GM23248 (cell line): ENCODE data around the gene FREY1. TPM values are rescaled to one million over a fixed set of nuclear protein-coding genes. Genes with fewer than 3 reads are reported as not detected.
"Not testable (repeated sequence)": the region's sequence is repeated elsewhere in the genome, so short reads cannot be mapped to it uniquely, and the experiment has no call there.

Experiments
- DNase-seq: peaks from one replicate; pipeline ENCODE4 v3.0.0-alpha.2; 2015
- H2AFZ ChIP-seq: fragments of 200-600 bp; sonication (generic); 2 replicates; pipeline ENCODE4 v1.6.1; 2016; ENCODE audit warnings: antibody characterized with exemption
- H3F3A ChIP-seq: fragments of 200-600 bp; sonication (generic); 2 replicates; pipeline ENCODE4 v1.6.1; 2016; ENCODE audit warnings: mild to moderate bottlenecking, antibody characterized with exemption, mixed run types; ENCODE audit not compliant: insufficient read depth
- H3K27ac ChIP-seq: fragments of 200-600 bp; sonication (generic); 2 replicates; pipeline ENCODE4 v1.5.1; 2016; ENCODE audit warnings: mild to moderate bottlenecking
- H3K27me3 ChIP-seq: fragments of 200-600 bp; sonication (generic); replicated peaks from 2 replicates; pipeline ENCODE4 v1.6.1; 2016; ENCODE audit warnings: mild to moderate bottlenecking; ENCODE audit not compliant: insufficient read depth
- H3K36me3 ChIP-seq: fragments of 200-600 bp; sonication (generic); 2 replicates; pipeline ENCODE4 v1.6.1; 2016; ENCODE audit warnings: low read depth, mild to moderate bottlenecking
- H3K4me1 ChIP-seq: fragments of 200-600 bp; sonication (generic); 2 replicates; pipeline ENCODE4 v1.6.1; 2016; ENCODE audit warnings: mild to moderate bottlenecking; ENCODE audit not compliant: insufficient read depth
- H3K4me2 ChIP-seq: fragments of 200-600 bp; sonication (generic); one replicate; pipeline ENCODE4 v1.6.1; 2016; ENCODE audit warnings: mild to moderate bottlenecking; ENCODE audit not compliant: unreplicated experiment
- H3K4me3 ChIP-seq: fragments of 200-600 bp; sonication (generic); 2 replicates; pipeline ENCODE4 v1.5.1; 2016; ENCODE audit warnings: mild to moderate bottlenecking
- H3K79me2 ChIP-seq: fragments of 200-600 bp; sonication (generic); 2 replicates; pipeline ENCODE4 v1.6.1; 2016; ENCODE audit warnings: mild to moderate bottlenecking; ENCODE audit not compliant: insufficient read depth
- H3K9ac ChIP-seq: fragments of 200-600 bp; sonication (generic); 2 replicates; pipeline ENCODE4 v1.6.1; 2016; ENCODE audit warnings: mild to moderate bottlenecking
- H3K9me2 ChIP-seq: fragments of 200-600 bp; sonication (generic); 2 replicates; pipeline ENCODE4 v1.6.1; 2016; ENCODE audit warnings: mixed run types, mild to moderate bottlenecking, moderate library complexity; ENCODE audit not compliant: insufficient read depth
- H3K9me3 ChIP-seq: fragments of 200-600 bp; sonication (generic); one replicate; pipeline ENCODE4 v1.6.1; 2017; ENCODE audit warnings: low read depth
- H4K20me1 ChIP-seq: fragments of 200-600 bp; sonication (generic); 2 replicates; pipeline ENCODE4 v1.6.0; 2016; ENCODE audit not compliant: insufficient read depth
- EZH2 ChIP-seq: fragments of 200-600 bp; sonication (generic); IDR thresholded peaks from 2 replicates; pipeline ENCODE4 v1.6.1; 2018; ENCODE audit warnings: antibody characterized with exemption, mild to moderate bottlenecking; ENCODE audit not compliant: insufficient read depth, poor library complexity, severe bottlenecking
- EZH2phosphoT487 ChIP-seq: fragments of 200-600 bp; sonication (generic); IDR thresholded peaks from 2 replicates; pipeline ENCODE4 v1.6.1; 2018; ENCODE audit warnings: antibody characterized with exemption, moderate library complexity, mild to moderate bottlenecking, low read depth; ENCODE audit not compliant: insufficient read depth
- WGBS, 2 experiments: methylation state at CpG; one replicate each; pipeline ENCODE4 v1.1.6; 2015 to 2017; ENCODE audit warnings: low lambda C conversion rate in 2 of 2, low coverage in 1 of 2; ENCODE audit errors: missing lambda C conversion rate in 2 of 2; 5-methylcytosine and 5-hydroxymethylcytosine counted together
- in situ Hi-C: fragments of 300-500 bp; cut with MboI; formaldehyde crosslinking; loops from 2 replicates; pipeline ENCODE4 v1.15.0; 2020
- polyA plus RNA-seq: library from polyadenylated mRNA; unstranded; fragments of >200 nt; fragmentation: Nextera tagmentation; extraction: Ambion mirVana; gene quantifications from 2 replicates; pipeline ENCODE4 v1.2.1, GENCODE V29; 2016
- total RNA-seq: library from RNA; depleted of rRNA; stranded (reverse); fragments of >200 nt; shearing (Covaris generic); gene quantifications from 2 replicates; pipeline ENCODE4 v1.2.3, GENCODE V29; 2014

FREY1 gene
- total and polyA plus RNA-seq, 2 experiments from 2014 or later = not detected

- Histone ChIP-seq H3F3A (no peaks in the 10 kb centered on the region), H3K27ac (no peak overlapping the region), H4K20me1 (no peaks in the 10 kb centered on the region), H3K79me2 (no peaks in the 10 kb centered on the region), H3K4me1 (no peaks in the 10 kb centered on the region), H2AFZ (no peak overlapping the region), H3K9me2 (no peaks in the 10 kb centered on the region), H3K9me3 (no peaks in the 10 kb centered on the region), H3K27me3 (no peaks in the 10 kb centered on the region), H3K36me3 (no peaks in the 10 kb centered on the region; the same call in 1 of the 2 replicates), H3K4me2 (no peak overlapping the region), H3K9ac (no peak overlapping the region), H3K4me3 (no peak overlapping the region)
- in situ Hi-C loops = loop anchor here (10.0 kb wide), 1 partner anchor 65 kb away; the partner anchor contains the start of gene CRY2
- TF ChIP-seq EZH2 (no peak), EZH2phosphoT487 (no peak)
- 82% methylated on average over 29 to 32 of the region's 32 CpGs for WGBS, 2 experiments
- DNase-seq = no peak
Observed at GRCh38 chr11:45909594-45910475, 2.8 kb upstream of the FREY1 start.

DNA sequence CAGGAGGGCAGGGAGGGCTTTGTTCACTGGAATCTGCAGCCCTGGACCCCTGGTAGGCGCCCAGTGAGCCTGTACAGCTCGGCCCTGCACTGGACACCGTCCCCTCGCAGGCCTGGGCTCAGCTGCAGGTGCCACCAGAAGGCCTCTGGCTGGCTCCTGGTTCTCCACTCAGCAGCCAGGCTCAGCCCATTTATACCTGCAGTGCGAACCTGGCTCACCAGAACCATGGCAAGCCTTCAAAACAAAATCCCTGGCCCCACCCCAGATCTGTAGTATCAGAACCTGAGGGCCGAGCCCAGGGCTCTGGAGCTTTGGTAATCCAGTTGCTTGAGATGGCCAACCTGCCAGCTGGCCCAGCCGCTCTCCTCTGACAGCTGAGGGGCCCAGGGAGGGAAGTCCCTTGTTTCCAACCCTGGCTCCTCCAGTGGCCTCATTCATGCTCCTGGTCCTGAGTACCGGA is 870 bp upstream of the FREY1 start:
- no peak for DNase-seq
- Histone ChIP-seq H2AFZ (no peak overlapping the region), H3K4me1 (no peaks in the 10 kb centered on the region), H3K27me3 (no peaks in the 10 kb centered on the region), H3K27ac (no peak overlapping the region), H3F3A (no peaks in the 10 kb centered on the region), H3K79me2 (no peaks in the 10 kb centered on the region), H3K9me2 (no peaks in the 10 kb centered on the region), H3K36me3 (no peaks in the 10 kb centered on the region), H3K4me2 (no peak overlapping the region), H3K4me3 (no peak overlapping the region), H4K20me1 (no peaks in the 10 kb centered on the region), H3K9me3 (no peaks in the 10 kb centered on the region), H3K9ac (no peak overlapping the region)
- TF ChIP-seq EZH2 (no peak), EZH2phosphoT487 (no peak)
- in situ Hi-C loops = loop anchor here (10.0 kb wide), 1 partner anchor 63 kb away; the partner anchor contains the start of gene CRY2
- 75 to 76% methylated on average over 8 of the region's 8 CpGs for WGBS, 2 experiments

GRCh38 chr11:45906096-45906682 is 882 bp downstream of the FREY1 start:
- no peak overlapping the region for H3K27ac ChIP-seq
- no peaks in the 10 kb centered on the region for H3F3A ChIP-seq
- H3K9me2 ChIP-seq = no peaks in the 10 kb centered on the region
- H3K36me3 ChIP-seq = no peaks in the 10 kb centered on the region
- WGBS, 2 experiments = 76 to 79% methylated on average over 18 to 19 of the region's 19 CpGs
- no peak overlapping the region for H2AFZ ChIP-seq
- no peak for DNase-seq
- H3K9me3 ChIP-seq = no peaks in the 10 kb centered on the region
- no peak overlapping the region for H3K4me3 ChIP-seq
- no peaks in the 10 kb centered on the region for H4K20me1 ChIP-seq
- no peak overlapping the region for H3K9ac ChIP-seq
- H3K4me1 ChIP-seq = no peaks in the 10 kb centered on the region
- no peaks in the 10 kb centered on the region for H3K27me3 ChIP-seq
- H3K4me2 ChIP-seq = no peak overlapping the region
- H3K79me2 ChIP-seq = no peaks in the 10 kb centered on the region
- TF ChIP-seq EZH2phosphoT487 = no peak
- no peak for TF ChIP-seq EZH2
- in situ Hi-C loops = loop anchor here (10.0 kb wide), 1 partner anchor 61 kb away; the partner anchor contains the start of gene CRY2

DNA sequence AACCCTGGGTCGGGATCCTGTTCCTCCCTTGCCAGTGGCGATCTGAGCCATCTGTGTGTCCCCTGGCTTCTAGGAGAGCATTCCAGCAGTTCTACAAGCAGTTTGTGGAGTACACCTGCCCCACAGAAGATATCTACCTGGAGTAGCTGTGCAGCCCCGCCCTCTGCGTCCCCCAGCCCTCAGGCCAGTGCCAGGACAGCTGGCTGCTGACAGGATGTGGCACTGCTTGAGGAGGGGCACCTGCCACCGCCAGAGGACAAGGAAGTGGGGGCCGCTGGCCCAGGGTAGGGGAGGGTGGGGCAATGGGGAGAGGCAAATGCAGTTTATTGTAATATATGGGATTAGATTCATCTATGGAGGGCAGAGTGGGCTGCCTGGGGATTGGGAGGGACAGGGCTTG is 1.5 kb downstream of the FREY1 start:
- not testable (repeated sequence) for H3K4me1 ChIP-seq, H3K9me2 ChIP-seq, H3K36me3 ChIP-seq, H3K4me2 ChIP-seq, H3K27ac ChIP-seq, H3F3A ChIP-seq, H3K79me2 ChIP-seq, H2AFZ ChIP-seq, H3K9me3 ChIP-seq, H3K4me3 ChIP-seq, DNase-seq, H3K27me3 ChIP-seq, H4K20me1 ChIP-seq, H3K9ac ChIP-seq
- WGBS, 2 experiments = 79 to 87% methylated on average over 4 to 6 of the region's 6 CpGs
- in situ Hi-C loops = loop anchor here (10.0 kb wide), 1 partner anchor 61 kb away; the partner anchor contains the start of gene CRY2
